HEK293T (cell line): ENCODE measurements around the gene EDEM1.
"Not testable (repeated sequence)": the region's sequence is repeated elsewhere in the genome, so short reads cannot be mapped to it uniquely, and the experiment has no call there.

ENCODE experiments used
- ARNT ChIP-seq: fragments of 450-650 bp; IDR thresholded peaks from 2 replicates; pipeline ENCODE4 v1.6.1; 2017; ENCODE audit warnings: mild to moderate bottlenecking
- CTBP1 ChIP-seq: fragments of 450-650 bp; IDR thresholded peaks from 2 replicates; pipeline ENCODE4 v1.6.1; 2016; ENCODE audit warnings: borderline replicate concordance
- ELF4 ChIP-seq: fragments of 450-650 bp; IDR thresholded peaks from 2 replicates; pipeline ENCODE4 v1.6.1; 2017; ENCODE audit warnings: antibody characterized with exemption
- FOXK2 ChIP-seq: fragments of 450-650 bp; IDR thresholded peaks from 2 replicates; pipeline ENCODE4 v1.6.1; 2016; ENCODE audit warnings: mild to moderate bottlenecking
- FOXM1 ChIP-seq: fragments of 450-650 bp; IDR thresholded peaks from 2 replicates; pipeline ENCODE4 v1.6.1; 2017; ENCODE audit warnings: mild to moderate bottlenecking, borderline replicate concordance
- L3MBTL2 ChIP-seq: fragments of 450-650 bp; conservative IDR thresholded peaks from 2 replicates; pipeline ENCODE4 v1.6.1; 2016; ENCODE audit warnings: mild to moderate bottlenecking
- SP1 ChIP-seq: fragments of 450-650 bp; IDR thresholded peaks from 2 replicates; pipeline ENCODE4 v1.6.1; 2017
- SUZ12 ChIP-seq: fragments of 450-650 bp; IDR thresholded peaks from 2 replicates; pipeline ENCODE4 v1.6.1; 2016; ENCODE audit warnings: mild to moderate bottlenecking
- ZNF384 ChIP-seq: fragments of 450-650 bp; IDR thresholded peaks from 2 replicates; pipeline ENCODE4 v1.6.1; 2016

GRCh38 chr3:5183714-5184113 lies 3.8 kb upstream of the EDEM1 start:
- TF ChIP-seq SUZ12, ELF4, ZNF384, L3MBTL2, FOXM1, SP1, FOXK2, ARNT, CTBP1: not testable (repeated sequence)
